HS-27A (cell line): ENCODE measurements around the gene LRMDA.

ENCODE experiments used
- DNase-seq: peaks from one replicate; pipeline ENCODE4 v3.0.0-alpha.2; 2012; ENCODE audit warnings: low read depth, missing footprints

Gene LRMDA

DNA sequence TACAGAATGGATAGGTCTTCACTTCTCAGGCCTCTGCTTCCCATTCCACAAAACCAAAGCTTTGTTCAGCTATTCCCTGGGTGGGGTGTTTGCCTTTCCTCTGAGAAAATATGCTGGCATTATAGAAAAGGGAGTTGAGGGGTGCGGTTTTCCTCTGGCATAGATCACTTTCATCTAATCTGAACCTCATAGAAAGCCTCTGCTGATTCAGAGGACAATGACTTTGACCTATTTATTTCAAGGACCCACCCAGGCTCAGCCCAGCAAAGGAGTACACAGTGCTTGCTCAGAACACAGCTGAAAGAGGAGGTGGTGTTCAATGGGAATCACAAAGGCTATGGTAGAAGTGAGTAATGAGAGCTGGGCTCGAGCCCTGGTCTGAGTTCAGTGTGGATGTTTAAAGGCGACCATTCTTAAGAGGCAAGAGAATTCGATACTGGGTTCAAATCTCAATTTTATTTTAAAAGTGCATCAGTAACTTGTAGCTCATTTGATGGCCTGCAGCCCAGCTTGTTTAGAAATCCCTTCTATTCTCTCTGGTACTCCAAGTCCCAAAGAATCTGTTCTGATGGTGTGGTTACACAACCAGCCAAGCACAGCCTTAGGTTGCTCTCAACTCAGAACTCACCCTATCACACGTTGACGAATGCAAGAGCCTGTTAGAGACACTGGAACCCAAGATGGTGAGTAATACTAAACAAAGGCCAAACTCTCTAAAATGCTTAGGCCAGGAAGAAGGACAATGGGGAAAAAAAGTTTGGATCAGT lies 1012.8 kb downstream of the LRMDA start:
- no peak for DNase-seq

DNA sequence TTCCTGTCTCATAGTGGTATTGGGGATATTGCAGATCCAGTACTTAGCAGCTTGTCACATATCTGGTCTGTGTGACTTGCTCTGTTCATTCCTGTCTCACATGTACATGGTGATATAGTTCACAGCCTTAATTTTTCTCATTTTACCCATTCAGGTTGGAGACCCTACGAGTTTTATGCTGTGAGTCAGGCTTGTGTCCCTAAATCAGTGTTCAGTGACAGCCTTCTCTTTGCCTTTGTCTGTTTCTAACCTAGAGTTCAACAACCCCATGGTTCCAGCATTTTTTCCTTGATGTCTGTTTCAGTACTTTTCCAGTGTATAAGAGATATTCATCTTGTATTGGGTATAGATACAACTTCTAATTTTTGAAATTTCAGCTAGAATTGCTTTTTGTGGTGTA lies 1016.2 kb downstream of the LRMDA start:
- DNase-seq: no peak

DNA sequence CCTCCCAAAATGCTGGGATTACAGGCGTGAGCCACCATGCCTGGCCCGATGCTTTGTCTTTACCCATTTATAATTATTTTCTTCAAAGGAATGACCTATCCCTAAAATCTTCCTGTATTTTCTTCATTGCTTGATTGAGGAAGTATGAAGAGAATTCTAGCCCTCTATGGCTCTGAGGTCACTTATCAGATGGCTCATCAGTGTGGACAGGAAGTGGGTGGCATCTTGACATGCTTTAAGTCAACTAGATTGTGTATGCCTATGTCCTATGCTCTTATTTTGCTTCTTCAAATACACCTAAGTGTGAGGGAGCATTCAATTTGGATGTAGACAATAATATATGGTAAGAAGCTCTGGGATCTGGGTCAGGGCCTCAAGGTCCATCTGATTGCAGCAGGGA lies 1020.5 kb downstream of the LRMDA start:
- DNase-seq: no peak

DNA sequence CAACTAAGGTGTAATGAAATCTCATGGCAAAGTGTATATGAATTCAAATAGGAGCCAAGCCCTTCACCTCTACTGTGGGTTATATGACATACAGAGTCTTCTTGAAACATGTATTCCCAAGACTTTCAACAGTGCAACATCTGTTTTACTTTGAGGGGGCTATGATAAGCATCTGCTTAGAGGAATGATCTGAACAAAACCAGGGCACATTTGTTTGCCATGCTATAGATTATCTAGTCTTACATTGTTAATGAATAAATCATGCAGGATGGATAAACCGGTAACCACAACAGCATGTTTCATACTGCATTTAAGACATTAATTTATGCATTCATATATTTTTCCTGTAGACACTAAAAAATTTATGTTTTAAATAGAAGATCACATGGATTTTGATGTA lies 1021.9 kb downstream of the LRMDA start:
- DNase-seq: no peak

DNA sequence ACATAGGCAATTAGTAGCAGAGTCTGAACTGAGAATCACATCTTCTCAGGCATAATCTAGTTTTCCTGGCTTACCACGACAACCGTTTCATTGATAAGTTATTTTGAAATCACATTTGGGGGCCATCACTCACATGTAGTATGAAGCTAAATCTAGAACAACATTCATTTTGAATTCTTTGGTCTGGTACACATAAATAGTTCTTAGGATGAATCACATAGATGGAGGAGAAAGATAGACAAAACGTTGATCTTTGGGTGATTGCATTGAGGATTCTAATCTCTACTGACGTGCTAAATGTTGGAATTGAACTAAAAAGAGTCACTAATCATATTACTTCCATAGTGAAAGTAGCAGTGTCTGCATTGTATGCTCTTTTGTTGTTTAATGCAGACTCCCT lies 1022.6 kb downstream of the LRMDA start:
- no peak for DNase-seq

DNA sequence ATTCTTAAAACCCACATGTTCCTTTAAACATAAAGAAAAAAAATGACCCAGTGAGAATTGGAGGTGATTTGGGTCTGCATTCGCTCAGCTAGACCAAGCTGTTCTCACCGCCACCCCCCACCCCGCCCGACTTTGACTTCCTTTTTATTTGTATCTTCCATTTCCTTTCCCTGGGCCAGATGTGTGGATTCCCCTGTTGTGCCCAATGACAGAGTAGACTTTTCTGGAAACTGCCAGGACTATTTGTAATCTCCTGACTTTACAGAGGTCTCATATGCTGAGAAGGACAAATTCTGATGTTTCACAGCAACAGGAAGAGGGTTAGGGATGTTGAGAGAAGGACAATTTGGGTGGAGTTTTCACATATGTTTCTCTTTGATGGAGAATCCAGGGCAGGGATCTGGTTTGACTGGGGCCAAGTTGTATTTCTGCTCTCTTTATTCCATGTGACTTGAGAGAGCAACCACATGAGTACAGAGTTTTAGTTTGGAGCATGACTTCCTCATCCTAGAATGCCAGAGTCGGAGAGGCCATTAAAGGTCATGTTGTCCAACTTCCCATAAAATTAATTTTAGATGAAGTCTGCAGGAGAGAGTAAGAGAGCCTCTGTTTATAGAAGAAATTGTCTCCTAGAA lies 1023.2 kb downstream of the LRMDA start:
- DNase-seq: no peak

DNA sequence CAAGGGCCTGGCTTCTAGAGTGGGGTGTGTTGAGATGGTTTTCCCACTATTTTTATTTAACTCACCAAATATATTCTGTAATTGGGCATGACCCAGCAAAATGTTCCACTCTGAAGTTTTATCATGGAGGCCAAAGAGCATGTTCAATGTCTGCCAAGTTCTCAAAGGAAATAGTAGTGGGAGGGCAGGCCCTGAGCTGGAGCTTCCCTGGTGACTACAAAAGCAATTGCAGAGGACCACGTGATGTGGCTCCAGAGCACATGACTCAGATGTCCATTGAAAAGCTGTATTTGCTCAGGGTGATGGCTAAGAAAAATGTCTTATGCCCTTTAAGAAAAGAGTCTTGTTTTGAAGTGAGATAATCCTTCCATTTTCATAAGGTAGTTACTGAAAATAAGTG lies 1024.8 kb downstream of the LRMDA start:
- DNase-seq: no peak

DNA sequence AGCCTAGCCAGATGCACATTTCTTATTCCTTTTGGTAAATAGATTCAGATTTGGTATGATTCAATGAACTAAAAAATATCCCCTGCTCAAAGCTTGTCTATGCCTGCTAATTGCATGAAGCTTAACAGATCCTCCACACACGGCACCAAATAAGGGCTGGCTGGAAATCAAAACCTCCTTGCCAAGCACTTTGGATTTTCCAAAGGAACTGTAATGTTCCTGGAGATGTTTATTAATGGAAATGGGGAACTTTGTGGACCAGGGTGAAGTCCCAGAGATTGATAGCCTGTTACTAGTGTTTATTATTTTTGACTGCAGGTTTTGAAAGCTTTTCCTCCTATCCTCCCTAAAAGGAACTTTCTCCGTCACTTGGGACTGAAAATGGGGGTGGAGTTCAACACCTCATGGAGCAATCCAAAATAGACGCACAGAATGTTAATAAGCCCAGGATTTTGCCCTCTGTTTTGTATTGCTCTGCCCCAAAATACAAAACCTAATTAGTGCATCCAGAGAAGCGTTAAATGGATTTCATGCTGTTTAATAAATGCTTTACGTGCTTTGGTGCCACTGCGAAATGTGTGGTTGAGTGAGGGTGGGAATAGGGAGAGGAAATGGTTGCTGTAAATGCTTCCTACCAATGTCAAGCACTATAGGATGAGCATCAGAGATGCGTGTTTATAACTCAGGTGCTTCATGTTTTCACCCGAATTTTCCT lies 1027.7 kb downstream of the LRMDA start:
- DNase-seq: no peak

DNA sequence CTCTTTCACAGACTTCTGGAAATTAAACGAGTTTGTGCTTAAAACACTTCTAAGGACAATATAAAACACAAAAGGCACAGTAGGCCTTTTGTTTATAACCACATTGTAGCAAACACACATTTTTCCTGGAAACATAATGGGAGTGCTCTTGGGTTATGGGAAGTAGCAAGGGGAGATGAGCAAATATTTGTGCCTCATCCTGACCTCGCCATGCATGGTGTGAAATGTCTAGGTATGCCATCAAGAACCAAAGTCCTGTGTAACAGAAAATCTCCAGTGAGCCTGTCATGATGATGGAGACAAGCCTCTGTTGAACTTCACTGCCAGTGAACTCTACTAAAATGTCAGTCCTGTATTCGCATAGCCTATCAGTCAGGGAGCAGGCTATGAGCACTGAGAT lies 1029.6 kb downstream of the LRMDA start:
- no peak for DNase-seq

DNA sequence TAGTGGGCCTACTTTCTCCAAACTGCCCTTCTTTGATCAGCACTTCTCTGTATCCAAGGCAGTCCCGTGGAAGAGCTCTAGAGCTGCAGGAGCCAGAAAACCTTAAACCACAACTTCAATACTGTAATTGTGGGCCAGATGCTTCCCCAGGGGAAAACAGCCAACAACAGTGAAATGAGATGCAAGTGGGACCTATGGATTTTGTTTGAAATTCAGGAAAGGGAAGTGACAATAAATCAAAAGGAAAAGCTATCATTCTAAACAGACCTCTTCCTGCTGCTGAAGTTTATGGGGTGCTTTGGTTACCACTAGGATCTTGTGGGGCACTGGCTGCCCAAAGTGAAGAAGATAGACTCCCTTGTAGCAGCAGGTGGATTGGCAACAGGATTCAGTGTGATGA lies 1031.7 kb downstream of the LRMDA start:
- no peak for DNase-seq

DNA sequence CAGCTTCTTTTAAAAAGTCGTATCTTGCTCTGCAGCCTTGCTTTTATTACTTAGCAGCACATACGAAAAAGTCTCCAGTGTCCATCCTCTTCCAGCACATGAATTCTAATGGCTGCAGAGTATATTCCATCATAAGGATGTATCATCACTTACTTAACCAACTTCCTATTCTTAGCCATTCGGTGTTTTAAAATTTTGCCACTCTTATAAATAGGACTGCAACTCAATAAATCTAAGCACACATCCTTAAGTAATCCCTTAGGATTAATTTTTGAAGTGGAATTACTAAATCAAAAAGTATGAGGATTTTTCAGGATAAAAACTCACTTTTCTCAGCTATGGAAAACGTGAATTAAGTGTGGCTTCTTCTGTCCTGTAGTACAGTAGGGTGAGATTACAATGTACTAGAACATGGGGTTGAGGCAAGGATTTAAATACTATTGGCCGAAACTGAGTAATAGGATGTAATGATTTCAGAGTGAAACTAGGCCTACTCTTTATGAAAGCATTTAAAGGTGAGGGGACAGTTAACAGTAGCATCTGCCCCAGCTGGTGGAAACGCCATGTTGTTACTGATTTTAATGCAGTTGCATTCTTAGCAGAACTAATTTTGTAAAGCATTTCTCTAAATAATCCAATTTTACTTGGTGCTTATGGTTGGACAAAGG lies 1035.5 kb downstream of the LRMDA start:
- no peak for DNase-seq

DNA sequence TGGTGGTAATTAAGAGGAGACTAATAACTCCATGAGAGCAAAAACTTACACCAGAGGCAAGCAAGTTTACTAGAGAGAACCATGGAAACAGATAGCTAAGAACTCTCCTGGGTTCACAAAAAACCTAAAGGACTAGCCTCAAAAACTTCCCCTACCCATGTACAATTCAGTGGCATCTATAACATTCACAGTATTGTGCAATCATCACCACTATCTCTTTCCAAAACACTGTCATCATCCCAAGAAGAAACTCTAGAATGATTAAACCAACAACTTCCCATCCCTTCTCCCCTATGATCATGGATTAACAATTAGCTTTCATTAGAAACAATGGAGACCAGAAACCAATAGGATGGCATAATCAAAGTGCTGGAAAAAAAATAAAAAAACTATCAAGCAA lies 1038.3 kb downstream of the LRMDA start:
- no peak for DNase-seq

DNA sequence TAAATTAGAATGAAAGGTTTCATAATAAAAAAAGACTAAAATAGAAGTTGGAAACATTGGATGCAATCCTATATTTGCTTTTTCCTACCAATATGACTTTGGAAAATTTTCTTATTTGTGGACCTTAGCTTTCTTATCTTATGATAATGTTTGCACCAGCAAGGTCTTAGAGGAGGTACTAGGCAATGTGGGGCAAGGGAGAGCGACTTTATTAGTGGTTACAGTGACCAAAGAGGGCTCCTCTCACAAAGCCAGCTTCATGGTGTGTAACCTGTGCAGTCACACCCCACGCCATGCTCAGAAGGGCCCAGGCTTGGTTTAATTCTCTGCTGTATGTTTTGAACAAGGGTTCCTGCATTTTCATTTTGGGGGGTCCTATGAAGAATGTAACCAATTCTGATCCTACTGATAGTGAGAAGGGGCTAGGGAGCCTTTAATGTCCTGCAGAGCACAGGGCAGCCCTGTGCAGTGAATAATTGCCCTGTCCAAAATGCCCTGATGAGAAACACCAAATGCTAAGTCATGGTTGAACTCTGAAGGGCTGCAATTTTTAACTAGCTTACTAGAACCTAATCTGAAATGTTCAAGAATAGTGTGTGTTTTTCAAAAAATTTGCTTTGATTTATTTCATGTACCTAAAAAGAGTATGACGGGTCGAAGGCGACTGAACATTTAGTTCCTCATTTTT lies 1047.8 kb downstream of the LRMDA start:
- DNase-seq: no peak

DNA sequence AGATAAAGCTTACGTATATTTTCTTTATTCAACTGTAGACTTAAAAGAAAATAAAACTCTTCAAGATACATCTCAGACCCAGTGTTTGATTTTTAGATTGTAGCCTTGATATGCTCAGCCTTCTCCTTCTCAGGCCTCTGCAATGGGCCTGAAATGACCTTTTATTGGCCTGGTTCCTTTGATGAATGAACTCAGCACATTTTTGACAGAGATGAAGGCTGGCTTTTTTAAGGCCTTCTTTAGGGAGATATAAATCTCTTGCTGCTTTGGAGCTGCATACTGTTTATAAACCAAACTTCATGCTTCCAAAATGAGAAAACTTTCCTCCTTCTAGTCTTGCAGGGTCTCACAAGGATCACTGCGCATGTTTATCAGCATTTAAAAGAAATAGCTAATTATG lies 1049.8 kb downstream of the LRMDA start:
- DNase-seq: no peak

DNA sequence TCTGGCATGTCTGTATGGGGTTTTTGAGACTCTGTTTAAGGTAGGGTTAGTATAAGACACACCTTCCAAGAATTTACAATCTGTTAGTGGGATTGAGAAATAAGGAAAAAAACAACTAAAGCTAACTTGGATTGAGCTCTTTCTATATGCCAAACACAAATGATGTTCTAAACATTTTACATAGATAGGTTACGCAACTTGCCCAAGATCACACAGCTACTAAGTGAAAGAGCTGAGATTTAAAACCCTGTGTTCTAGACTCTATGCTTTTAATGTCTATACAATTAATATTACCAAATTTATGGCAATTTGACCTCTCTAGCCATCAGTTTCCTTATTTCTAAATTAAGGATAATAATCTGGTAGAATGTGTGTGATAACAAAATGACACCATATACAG lies 1056.2 kb downstream of the LRMDA start:
- no peak for DNase-seq

DNA sequence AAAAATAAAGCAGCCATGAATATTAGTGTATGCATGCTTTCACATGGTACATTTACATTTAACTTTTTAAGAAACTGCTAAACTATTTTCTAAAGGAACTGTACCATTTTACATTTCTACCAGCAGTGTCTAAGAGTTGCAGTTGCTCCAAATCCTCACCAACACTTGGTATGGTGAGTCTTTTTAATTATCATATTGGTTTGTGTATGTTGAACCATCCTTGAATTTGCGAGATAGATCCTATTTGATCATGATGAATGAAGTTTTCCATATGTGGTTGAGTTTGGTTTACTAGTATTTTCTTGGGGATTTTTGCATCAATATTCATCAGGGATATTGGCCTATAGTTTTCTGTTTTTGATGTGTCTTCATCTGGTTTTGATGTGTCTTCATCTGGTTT lies 1057.2 kb downstream of the LRMDA start:
- no peak for DNase-seq

DNA sequence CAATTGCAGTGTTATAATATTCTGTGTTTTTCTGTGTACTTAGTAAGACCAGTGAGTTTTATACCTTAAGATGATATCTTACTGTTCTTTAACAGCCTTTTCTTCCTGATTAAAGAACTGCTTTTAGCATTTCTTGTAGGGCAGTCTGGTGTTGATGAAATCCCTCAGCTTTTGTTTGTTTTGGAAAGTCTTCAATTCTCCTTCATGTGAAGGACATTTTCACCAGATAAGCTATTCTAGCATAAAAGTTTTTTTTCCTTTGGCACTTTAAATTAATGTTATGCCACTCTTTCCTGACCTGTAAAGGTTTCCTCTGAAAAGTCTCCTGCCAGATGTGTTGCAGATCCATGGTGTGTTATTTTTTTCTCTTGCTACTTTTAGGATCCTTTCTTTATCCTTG lies 1059.8 kb downstream of the LRMDA start:
- DNase-seq: no peak

DNA sequence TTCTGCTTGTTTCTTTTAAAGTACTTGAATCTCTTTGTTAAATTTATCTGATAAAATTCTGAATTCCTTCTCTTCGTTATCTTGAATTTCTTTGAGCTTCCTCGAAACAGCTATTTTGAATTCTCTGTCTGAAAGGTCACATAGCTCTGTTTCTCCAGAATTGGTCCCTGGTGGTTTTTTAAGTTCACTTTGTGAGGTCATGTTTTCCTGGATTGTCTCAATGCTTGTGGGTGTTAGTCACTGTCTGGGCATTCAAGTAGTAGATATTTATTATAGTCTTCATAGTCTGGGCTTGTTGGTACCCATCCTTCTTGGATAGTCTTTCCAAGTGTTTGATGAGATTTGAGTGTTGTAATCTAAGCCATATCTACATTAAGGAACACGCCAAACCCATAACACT lies 1060.6 kb downstream of the LRMDA start:
- DNase-seq: peak; percentile 53

DNA sequence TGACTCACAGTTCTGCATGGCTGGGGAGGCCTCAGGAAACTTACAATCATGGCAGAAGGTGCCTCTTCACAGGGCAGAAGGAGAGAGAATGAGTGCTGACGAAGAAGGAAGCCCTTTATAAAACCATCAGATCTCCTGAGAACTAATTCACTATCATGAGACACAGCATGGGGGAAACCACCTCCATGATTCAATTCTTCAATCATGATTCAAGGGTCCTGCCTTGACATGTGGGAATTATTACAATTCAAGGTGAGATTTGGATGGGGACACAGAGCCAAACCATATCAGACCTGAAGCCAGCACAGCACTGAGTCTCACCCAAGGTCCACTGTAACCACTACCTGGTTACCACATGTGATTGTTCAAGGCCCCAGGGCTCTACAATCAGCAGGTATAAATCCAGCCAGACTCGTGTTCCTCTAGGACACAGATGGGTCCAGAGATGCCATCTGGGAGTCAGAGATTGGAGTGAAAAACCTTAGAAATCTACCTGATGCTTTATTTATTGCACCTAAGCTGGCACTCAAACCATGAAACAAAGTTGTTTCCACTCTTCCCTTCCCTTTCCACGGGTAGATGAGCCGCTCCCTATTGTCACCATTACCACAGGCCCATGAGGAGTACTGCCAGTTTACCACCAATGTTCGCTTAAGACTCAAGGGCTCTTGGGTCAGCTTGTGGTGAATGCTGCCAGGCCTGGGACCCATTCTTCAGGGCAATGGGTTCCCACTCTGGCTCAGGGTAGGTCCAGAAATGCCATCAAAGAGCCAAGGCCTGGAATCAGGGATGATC lies 1061.5 kb downstream of the LRMDA start:
- no peak for DNase-seq

DNA sequence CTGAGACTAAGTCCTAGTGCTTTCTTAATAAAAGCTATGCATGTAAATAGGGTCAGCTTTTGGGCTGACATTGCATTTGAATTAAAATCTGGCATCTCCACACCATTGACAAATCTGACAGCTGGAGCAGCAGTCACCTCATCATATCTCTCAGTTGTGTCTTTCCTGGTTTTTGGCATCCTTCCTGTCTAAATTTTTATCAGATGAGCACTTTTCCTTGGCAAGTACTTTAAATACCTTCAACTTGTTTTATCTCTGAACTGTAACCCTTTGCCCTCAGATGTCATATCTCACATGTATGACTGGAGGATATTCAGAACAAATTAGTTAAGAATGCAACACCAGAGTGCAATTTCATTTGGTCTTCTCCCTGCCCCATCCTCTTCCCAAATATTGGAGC lies 1066.2 kb downstream of the LRMDA start:
- no peak for DNase-seq

DNA sequence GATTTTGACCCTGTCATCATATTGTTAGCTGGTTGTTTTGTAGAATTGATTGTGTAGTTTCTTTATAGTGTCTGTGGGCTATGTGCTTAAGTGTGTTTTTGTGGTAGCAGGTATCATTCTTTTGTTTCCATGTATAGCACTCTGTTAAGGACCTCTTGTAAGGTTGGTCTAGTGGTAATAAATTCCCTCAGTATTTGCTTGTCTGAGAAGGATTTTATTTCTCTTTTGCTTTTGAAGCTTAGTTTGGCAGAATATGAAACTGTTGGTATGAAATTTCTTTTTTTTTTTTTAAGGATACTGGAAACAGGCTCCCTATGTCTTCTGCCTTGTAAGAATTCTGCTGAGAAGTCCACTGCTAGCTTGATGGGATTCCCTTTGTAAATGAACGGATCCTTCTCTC lies 1073.4 kb downstream of the LRMDA start:
- no peak for DNase-seq
